ENCODE data around the gene ME1. TPM values are rescaled to one million over a fixed set of nuclear protein-coding genes. Genes with fewer than 3 reads are reported as not detected.
"Not testable (repeated sequence)": the region's sequence is repeated elsewhere in the genome, so short reads cannot be mapped to it uniquely, and the experiment has no call there.

The ME1 gene
- total RNA-seq, 1 experiment from 2014 or later = 5.3 TPM

DNA sequence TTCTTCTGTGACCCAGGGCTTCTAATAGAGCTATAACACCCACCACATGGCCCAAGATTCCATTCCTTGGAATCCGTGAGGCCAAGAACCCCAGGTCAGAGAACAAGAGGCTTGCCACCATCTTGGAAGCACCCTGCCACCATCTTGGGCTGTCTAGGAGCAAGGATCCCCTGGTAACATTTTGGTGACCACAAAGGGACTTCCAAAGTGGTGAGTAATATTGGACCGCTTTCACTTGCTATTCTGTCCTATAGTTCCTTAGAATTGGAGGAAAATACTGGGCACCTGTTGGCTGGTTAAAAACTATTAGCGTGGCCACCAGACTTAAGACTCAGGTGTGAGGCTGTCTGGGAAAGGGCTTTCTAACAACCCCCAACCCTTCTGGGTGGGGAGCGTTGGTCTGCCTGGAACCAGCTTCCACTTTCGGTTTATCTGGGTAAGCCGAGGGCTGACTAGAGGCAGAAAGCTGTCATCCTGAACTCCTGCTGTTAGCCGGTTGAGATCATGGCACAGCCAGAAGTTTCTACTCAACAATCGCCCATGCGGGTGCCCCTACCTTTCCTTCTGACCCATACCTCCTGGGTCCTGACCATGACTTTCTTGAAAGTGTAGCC lies 13.3 kb upstream of the ME1 start:
- peaks cover 22% of the 10 kb centered on the region for H3K4me1 Mint-ChIP-seq
- H3K9me3 Mint-ChIP-seq; ATAC-seq; H3K27me3 Mint-ChIP-seq (ENCODE audit: low read depth); POLR2A ChIA-PET; H3K27ac Mint-ChIP-seq; DNase-seq (ENCODE audit: low spot score); H3K36me3 Mint-ChIP-seq; H3K4me3 Mint-ChIP-seq; CTCF ChIA-PET: not testable (repeated sequence)

DNA sequence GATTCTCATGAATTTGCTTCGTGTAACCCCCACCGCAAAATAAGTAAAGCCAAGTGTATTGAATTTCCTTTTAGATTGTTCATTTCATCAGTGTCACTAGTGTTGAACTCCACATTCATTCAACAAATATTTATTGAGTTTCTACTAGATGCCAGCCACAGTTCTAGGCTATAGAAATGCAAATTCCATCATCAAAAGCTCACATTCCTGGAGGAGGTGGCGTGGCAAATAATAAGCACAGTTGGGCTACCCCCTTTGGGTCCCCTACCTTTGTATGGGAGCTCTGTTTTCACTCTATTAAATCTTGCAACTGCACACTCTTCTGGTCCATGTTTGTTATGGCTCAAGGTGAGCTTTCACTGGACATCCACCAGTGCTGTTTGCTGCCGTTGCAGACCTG lies 12.7 kb upstream of the ME1 start:
- no peak overlapping the region for H3K4me3 Mint-ChIP-seq

DNA sequence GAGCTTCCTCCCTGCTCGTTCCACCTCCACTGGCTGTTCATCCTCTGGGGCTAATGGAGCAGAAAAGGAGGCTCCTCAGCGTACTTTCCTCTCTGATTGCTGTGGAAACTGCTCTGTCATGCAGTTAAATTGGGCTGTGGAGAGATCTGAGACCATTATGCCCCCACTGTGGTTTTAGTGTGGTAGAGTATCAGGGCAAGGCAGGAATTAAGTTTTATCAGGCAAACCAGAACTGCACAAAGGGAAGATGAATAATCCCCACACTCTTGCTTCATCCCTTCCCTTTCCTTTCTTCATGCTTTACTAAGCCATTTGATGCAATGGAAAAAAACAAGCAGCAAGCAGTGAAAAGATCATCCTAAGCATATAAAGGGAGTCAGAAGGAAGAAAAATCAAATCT lies 11.9 kb upstream of the ME1 start:
- ChIA-PET CTCF (no interaction called here), POLR2A (no interaction called here)
- Mint-ChIP-seq H3K4me1 (peaks cover 22% of the 10 kb centered on the region), H3K4me3 (no peak overlapping the region), H3K9me3 (no peaks in the 10 kb centered on the region), H3K36me3 (no peaks in the 10 kb centered on the region), H3K27ac (no peak overlapping the region), H3K27me3 (ENCODE audit: low read depth) (no peaks in the 10 kb centered on the region; the same call in 1 of the 2 replicates)
- ATAC-seq (no peak), DNase-seq (ENCODE audit: low spot score) (no peak)
- TF ChIP-seq, protein P1, sequence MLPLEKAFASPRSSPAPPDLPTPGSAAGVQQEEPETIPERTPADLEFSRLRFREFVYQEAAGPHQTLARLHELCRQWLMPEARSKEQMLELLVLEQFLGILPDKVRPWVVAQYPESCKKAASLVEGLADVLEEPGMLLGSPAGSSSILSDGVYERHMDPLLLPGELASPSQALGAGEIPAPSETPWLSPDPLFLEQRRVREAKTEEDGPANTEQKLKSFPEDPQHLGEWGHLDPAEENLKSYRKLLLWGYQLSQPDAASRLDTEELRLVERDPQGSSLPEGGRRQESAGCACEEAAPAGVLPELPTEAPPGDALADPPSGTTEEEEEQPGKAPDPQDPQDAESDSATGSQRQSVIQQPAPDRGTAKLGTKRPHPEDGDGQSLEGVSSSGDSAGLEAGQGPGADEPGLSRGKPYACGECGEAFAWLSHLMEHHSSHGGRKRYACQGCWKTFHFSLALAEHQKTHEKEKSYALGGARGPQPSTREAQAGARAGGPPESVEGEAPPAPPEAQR (CRISPR knock-in tag; IDR thresholded peaks at IDR 0.05) = no peak
- TF ChIP-seq, protein P2, sequence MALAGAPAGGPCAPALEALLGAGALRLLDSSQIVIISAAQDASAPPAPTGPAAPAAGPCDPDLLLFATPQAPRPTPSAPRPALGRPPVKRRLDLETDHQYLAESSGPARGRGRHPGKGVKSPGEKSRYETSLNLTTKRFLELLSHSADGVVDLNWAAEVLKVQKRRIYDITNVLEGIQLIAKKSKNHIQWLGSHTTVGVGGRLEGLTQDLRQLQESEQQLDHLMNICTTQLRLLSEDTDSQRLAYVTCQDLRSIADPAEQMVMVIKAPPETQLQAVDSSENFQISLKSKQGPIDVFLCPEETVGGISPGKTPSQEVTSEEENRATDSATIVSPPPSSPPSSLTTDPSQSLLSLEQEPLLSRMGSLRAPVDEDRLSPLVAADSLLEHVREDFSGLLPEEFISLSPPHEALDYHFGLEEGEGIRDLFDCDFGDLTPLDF (CRISPR knock-in tag; IDR thresholded peaks at IDR 0.05) = no peak
- no peak for TF ChIP-seq SOX15 (CRISPR knock-in tag; IDR thresholded peaks at IDR 0.05)
- TF ChIP-seq SMAD3 (CRISPR knock-in tag; IDR thresholded peaks at IDR 0.05; ENCODE audit: borderline replicate concordance) = no peak
- TF ChIP-seq, protein P3, sequence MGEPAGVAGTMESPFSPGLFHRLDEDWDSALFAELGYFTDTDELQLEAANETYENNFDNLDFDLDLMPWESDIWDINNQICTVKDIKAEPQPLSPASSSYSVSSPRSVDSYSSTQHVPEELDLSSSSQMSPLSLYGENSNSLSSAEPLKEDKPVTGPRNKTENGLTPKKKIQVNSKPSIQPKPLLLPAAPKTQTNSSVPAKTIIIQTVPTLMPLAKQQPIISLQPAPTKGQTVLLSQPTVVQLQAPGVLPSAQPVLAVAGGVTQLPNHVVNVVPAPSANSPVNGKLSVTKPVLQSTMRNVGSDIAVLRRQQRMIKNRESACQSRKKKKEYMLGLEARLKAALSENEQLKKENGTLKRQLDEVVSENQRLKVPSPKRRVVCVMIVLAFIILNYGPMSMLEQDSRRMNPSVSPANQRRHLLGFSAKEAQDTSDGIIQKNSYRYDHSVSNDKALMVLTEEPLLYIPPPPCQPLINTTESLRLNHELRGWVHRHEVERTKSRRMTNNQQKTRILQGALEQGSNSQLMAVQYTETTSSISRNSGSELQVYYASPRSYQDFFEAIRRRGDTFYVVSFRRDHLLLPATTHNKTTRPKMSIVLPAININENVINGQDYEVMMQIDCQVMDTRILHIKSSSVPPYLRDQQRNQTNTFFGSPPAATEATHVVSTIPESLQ (CRISPR knock-in tag; IDR thresholded peaks at IDR 0.05) = no peak
- TF ChIP-seq, protein P4, sequence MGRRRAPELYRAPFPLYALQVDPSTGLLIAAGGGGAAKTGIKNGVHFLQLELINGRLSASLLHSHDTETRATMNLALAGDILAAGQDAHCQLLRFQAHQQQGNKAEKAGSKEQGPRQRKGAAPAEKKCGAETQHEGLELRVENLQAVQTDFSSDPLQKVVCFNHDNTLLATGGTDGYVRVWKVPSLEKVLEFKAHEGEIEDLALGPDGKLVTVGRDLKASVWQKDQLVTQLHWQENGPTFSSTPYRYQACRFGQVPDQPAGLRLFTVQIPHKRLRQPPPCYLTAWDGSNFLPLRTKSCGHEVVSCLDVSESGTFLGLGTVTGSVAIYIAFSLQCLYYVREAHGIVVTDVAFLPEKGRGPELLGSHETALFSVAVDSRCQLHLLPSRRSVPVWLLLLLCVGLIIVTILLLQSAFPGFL (CRISPR knock-in tag; IDR thresholded peaks at IDR 0.05; ENCODE audit: borderline replicate concordance) = no peak
- TF ChIP-seq, protein P5, sequence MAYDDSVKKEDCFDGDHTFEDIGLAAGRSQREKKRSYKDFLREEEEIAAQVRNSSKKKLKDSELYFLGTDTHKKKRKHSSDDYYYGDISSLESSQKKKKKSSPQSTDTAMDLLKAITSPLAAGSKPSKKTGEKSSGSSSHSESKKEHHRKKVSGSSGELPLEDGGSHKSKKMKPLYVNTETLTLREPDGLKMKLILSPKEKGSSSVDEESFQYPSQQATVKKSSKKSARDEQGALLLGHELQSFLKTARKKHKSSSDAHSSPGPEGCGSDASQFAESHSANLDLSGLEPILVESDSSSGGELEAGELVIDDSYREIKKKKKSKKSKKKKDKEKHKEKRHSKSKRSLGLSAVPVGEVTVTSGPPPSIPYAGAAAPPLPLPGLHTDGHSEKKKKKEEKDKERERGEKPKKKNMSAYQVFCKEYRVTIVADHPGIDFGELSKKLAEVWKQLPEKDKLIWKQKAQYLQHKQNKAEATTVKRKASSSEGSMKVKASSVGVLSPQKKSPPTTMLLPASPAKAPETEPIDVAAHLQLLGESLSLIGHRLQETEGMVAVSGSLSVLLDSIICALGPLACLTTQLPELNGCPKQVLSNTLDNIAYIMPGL (CRISPR knock-in tag; IDR thresholded peaks at IDR 0.05) = no peak
- TF ChIP-seq MXD4 (CRISPR knock-in tag; IDR thresholded peaks at IDR 0.05; ENCODE audit: borderline replicate concordance) = no peak
- TF ChIP-seq, protein P6, sequence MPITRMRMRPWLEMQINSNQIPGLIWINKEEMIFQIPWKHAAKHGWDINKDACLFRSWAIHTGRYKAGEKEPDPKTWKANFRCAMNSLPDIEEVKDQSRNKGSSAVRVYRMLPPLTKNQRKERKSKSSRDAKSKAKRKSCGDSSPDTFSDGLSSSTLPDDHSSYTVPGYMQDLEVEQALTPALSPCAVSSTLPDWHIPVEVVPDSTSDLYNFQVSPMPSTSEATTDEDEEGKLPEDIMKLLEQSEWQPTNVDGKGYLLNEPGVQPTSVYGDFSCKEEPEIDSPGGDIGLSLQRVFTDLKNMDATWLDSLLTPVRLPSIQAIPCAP (CRISPR knock-in tag; IDR thresholded peaks at IDR 0.05) = no peak
- no peak for TF ChIP-seq ESRRA (CRISPR knock-in tag; IDR thresholded peaks at IDR 0.05; ENCODE audit: borderline replicate concordance)
- TF ChIP-seq NFYB (CRISPR knock-in tag; conservative IDR thresholded peaks at IDR 0.05; ENCODE audit: low read depth) = no peak
- TF ChIP-seq, protein P7, sequence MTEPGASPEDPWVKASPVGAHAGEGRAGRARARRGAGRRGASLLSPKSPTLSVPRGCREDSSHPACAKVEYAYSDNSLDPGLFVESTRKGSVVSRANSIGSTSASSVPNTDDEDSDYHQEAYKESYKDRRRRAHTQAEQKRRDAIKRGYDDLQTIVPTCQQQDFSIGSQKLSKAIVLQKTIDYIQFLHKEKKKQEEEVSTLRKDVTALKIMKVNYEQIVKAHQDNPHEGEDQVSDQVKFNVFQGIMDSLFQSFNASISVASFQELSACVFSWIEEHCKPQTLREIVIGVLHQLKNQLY (CRISPR knock-in tag; IDR thresholded peaks at IDR 0.05) = no peak
- no peak for TF ChIP-seq EMX1 (CRISPR knock-in tag; IDR thresholded peaks at IDR 0.05)
- no peak for TF ChIP-seq HMGA2 (CRISPR knock-in tag; IDR thresholded peaks at IDR 0.05)

More for the DNA sequence above, 12.7 kb upstream of the ME1 start:
- ChIA-PET CTCF (no interaction called here), POLR2A (no interaction called here)
- no peak overlapping the region for H3K27ac Mint-ChIP-seq
- no peaks in the 10 kb centered on the region for H3K9me3 Mint-ChIP-seq
- no peaks in the 10 kb centered on the region; the same call in 1 of the 2 replicates for H3K27me3 Mint-ChIP-seq (ENCODE audit: low read depth)
- DNase-seq (ENCODE audit: low spot score) (no peak), ATAC-seq (peak; percentile 34; the same call in 1 of the 2 replicates)
- no peaks in the 10 kb centered on the region for H3K36me3 Mint-ChIP-seq
- peaks cover 22% of the 10 kb centered on the region for H3K4me1 Mint-ChIP-seq
- TF ChIP-seq TCF7 (CRISPR knock-in tag; IDR thresholded peaks at IDR 0.05; ENCODE audit: low read depth) = no peak
- no peak for TF ChIP-seq NFATC4 (CRISPR knock-in tag; IDR thresholded peaks at IDR 0.05)
- TF ChIP-seq, protein P8, sequence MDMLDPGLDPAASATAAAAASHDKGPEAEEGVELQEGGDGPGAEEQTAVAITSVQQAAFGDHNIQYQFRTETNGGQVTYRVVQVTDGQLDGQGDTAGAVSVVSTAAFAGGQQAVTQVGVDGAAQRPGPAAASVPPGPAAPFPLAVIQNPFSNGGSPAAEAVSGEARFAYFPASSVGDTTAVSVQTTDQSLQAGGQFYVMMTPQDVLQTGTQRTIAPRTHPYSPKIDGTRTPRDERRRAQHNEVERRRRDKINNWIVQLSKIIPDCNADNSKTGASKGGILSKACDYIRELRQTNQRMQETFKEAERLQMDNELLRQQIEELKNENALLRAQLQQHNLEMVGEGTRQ (CRISPR knock-in tag; IDR thresholded peaks at IDR 0.05) = no peak
- TF ChIP-seq, protein P9, sequence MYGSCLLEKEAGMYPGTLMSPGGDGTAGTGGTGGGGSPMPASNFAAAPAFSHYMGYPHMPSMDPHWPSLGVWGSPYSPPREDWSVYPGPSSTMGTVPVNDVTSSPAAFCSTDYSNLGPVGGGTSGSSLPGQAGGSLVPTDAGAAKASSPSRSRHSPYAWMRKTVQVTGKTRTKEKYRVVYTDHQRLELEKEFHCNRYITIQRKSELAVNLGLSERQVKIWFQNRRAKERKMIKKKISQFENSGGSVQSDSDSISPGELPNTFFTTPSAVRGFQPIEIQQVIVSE (CRISPR knock-in tag; IDR thresholded peaks at IDR 0.05; ENCODE audit: borderline replicate concordance) = no peak
- TF ChIP-seq NFYB (CRISPR knock-in tag; conservative IDR thresholded peaks at IDR 0.05; ENCODE audit: low read depth) = no peak
